ENCODE results near the gene SPHK2. TPM values are rescaled to one million over a fixed set of nuclear protein-coding genes. Genes with fewer than 3 reads are reported as not detected.
A peak's percentile ranks its signal among the peaks of the same experiment; 100 is the strongest.

Gene SPHK2
- total RNA-seq, 4 donors from 2014 or later = 15.9 to 24.5 (median 17.0) TPM

DNA sequence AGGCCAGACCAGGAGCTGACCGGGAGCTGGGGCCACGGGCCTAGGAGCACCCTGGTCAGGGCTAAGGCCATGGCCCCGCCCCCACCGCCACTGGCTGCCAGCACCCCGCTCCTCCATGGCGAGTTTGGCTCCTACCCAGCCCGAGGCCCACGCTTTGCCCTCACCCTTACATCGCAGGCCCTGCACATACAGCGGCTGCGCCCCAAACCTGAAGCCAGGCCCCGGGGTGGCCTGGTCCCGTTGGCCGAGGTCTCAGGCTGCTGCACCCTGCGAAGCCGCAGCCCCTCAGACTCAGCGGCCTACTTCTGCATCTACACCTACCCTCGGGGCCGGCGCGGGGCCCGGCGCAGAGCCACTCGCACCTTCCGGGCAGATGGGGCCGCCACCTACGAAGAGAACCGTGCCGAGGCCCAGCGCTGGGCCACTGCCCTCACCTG lies 6.6 kb downstream of the SPHK2 start:
- Histone ChIP-seq H3K27ac (replicated peaks in 1 of 4) (peak overlapping the region in 2 of 4 donors; percentile 77 to 80), H3K4me3 (no peak overlapping the region), H3K36me3 (peaks cover 0 to 51% (median 22%) of the 10 kb centered on the region in 4 donors), H3K9me3 (no peaks in the 10 kb centered on the region), H3K27me3 (no peaks in the 10 kb centered on the region), H3K4me1 (peaks cover 38 to 69% (median 62%) of the 10 kb centered on the region in 4 donors)
- 94% methylated on average over 17 of the region's 30 CpGs for WGBS
- intact Hi-C loops (cut with DNase I) = no loop called here
- DNase-seq (ENCODE audit: extremely low spot score) = no peak
- TF ChIP-seq, protein P1, sequence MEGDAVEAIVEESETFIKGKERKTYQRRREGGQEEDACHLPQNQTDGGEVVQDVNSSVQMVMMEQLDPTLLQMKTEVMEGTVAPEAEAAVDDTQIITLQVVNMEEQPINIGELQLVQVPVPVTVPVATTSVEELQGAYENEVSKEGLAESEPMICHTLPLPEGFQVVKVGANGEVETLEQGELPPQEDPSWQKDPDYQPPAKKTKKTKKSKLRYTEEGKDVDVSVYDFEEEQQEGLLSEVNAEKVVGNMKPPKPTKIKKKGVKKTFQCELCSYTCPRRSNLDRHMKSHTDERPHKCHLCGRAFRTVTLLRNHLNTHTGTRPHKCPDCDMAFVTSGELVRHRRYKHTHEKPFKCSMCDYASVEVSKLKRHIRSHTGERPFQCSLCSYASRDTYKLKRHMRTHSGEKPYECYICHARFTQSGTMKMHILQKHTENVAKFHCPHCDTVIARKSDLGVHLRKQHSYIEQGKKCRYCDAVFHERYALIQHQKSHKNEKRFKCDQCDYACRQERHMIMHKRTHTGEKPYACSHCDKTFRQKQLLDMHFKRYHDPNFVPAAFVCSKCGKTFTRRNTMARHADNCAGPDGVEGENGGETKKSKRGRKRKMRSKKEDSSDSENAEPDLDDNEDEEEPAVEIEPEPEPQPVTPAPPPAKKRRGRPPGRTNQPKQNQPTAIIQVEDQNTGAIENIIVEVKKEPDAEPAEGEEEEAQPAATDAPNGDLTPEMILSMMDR (IDR thresholded peaks at IDR 0.05) = no peak

DNA sequence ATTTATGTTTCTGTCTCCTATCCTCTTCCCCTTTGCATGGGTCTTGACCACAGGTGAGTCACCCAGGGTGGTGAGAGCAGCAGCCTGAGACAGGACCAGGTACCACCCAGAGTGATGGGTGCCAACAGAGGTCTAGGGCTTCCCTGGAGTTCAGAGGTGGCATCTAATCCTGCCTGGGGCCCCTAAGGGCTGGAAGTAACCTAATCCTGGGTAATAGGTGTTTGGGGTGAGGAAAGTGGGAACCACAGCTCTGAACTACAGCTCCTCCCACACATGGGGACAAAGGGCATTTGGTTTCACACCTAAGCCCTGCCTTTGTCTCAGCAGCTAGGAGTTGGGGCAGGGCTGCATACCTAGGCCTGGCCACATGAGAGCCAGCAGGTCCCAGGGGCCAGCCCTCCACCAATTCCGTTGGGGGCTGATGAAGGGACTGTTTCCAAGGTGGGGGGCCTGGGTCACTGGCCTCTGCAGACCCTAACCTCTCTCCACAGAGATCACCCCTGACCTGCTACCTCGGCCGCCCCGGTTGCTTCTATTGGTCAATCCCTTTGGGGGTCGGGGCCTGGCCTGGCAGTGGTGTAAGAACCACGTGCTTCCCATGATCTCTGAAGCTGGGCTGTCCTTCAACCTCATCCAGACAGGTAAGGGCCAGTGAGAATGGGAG lies 8.0 kb downstream of the SPHK2 start:
- intact Hi-C loops (cut with DNase I) = no loop called here

DNA sequence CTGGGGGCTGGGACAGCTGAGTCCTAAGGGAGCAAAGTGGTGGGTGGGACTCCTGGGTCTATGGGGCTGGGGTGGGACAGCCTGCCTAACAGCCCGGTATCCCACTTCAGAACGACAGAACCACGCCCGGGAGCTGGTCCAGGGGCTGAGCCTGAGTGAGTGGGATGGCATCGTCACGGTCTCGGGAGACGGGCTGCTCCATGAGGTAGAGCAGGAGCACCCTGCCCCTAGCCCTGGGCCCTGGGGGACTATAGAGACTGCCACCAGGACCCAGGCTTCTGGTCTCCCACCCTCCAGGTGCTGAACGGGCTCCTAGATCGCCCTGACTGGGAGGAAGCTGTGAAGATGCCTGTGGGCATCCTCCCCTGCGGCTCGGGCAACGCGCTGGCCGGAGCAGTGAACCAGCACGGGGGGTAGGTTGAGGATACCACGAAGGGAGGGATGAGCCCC lies 8.6 kb downstream of the SPHK2 start:
- 84% methylated on average over 15 of the region's 17 CpGs for WGBS
- peaks cover 0 to 60% (median 13%) of the 10 kb centered on the region in 4 donors for H3K36me3 ChIP-seq
- no peak overlapping the region for H3K4me3 ChIP-seq
- intact Hi-C loops (cut with DNase I) = no loop called here
- H3K27me3 ChIP-seq = no peaks in the 10 kb centered on the region
- H3K9me3 ChIP-seq = no peaks in the 10 kb centered on the region
- peaks cover 48 to 71% (median 67%) of the 10 kb centered on the region in 4 donors for H3K4me1 ChIP-seq
- DNase-seq (ENCODE audit: extremely low spot score) = no peak
- H3K27ac ChIP-seq (replicated peaks in 1 of 4) = peak overlapping the region; percentile 27 to 100 (median 88)
- TF ChIP-seq EP300 (IDR thresholded peaks at IDR 0.05) = no peak
- TF ChIP-seq POLR2A (IDR thresholded peaks at IDR 0.05; ENCODE audit: low read depth) = no peak
- TF ChIP-seq POLR2AphosphoS5 (IDR thresholded peaks at IDR 0.05) = no peak
- TF ChIP-seq, protein P1 (IDR thresholded peaks at IDR 0.05) = no peak

More for the DNA sequence above, 8.0 kb downstream of the SPHK2 start:
- no peak for DNase-seq (ENCODE audit: extremely low spot score)
- H3K36me3 ChIP-seq = peaks cover 0 to 54% (median 13%) of the 10 kb centered on the region in 4 donors
- H3K9me3 ChIP-seq = no peaks in the 10 kb centered on the region
- TF ChIP-seq POLR2AphosphoS5 (IDR thresholded peaks at IDR 0.05) (no peak), EP300 (IDR thresholded peaks at IDR 0.05) (no peak), POLR2A (IDR thresholded peaks at IDR 0.05; ENCODE audit: low read depth) (no peak)
- TF ChIP-seq, protein P1 (IDR thresholded peaks at IDR 0.05) = no peak
- no peak overlapping the region for H3K4me3 ChIP-seq
- no peaks in the 10 kb centered on the region for H3K27me3 ChIP-seq
- H3K27ac ChIP-seq (replicated peaks in 1 of 4) = peak overlapping the region in 2 of 4 donors; percentile 27 to 97
- H3K4me1 ChIP-seq = peaks cover 43 to 71% (median 67%) of the 10 kb centered on the region in 4 donors
- 85% methylated on average over 6 of the region's 6 CpGs for WGBS

DNA sequence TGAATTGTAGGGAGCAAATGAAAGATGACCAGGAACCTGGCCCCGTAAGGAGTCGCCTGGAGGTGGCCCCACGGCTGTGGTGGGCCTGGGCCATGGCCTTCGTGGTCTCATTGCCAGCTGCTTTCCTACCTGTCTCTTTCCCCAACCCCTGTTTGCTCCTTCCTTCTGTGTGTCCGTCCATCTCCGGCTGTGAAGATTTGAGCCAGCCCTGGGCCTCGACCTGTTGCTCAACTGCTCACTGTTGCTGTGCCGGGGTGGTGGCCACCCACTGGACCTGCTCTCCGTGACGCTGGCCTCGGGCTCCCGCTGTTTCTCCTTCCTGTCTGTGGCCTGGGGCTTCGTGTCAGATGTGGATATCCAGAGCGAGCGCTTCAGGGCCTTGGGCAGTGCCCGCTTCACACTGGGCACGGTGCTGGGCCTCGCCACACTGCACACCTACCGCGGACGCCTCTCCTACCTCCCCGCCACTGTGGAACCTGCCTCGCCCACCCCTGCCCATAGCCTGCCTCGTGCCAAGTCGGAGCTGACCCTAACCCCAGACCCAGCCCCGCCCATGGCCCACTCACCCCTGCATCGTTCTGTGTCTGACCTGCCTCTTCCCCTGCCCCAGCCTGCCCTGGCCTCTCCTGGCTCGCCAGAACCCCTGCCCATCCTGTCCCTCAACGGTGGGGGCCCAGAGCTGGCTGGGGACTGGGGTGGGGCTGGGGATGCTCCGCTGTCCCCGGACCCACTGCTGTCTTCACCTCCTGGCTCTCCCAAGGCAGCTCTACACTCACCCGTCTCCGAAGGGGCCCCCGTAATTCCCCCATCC lies 9.4 kb downstream of the SPHK2 start:
- H3K36me3 ChIP-seq = peaks cover 0 to 61% (median 13%) of the 10 kb centered on the region in 4 donors
- intact Hi-C loops (cut with DNase I) = no loop called here
- H3K4me3 ChIP-seq = no peak overlapping the region
- peaks cover 48 to 71% (median 67%) of the 10 kb centered on the region in 4 donors for H3K4me1 ChIP-seq
- DNase-seq (ENCODE audit: extremely low spot score) = no peak
- 85% methylated on average over 15 of the region's 34 CpGs for WGBS
- H3K27ac ChIP-seq (replicated peaks in 1 of 4) = peak overlapping the region; percentile 78 to 100 (median 90)
- no peaks in the 10 kb centered on the region for H3K9me3 ChIP-seq
- H3K27me3 ChIP-seq = no peaks in the 10 kb centered on the region
- TF ChIP-seq, protein P1 (IDR thresholded peaks at IDR 0.05) = no peak
- no peak for TF ChIP-seq POLR2AphosphoS5 (IDR thresholded peaks at IDR 0.05)
- TF ChIP-seq EP300 (IDR thresholded peaks at IDR 0.05) = no peak
- no peak for TF ChIP-seq POLR2A (IDR thresholded peaks at IDR 0.05; ENCODE audit: low read depth)

Data from esophagus muscularis mucosa (tissue), 4 donors.